Hepatic stellate cell (primary cell): ENCODE data around the gene ST6GALNAC4.

Experiments used
- DNase-seq: peaks from one replicate; pipeline ENCODE4 v3.0.0; 2011; ENCODE audit warnings: low spot score

The ST6GALNAC4 gene

DNA sequence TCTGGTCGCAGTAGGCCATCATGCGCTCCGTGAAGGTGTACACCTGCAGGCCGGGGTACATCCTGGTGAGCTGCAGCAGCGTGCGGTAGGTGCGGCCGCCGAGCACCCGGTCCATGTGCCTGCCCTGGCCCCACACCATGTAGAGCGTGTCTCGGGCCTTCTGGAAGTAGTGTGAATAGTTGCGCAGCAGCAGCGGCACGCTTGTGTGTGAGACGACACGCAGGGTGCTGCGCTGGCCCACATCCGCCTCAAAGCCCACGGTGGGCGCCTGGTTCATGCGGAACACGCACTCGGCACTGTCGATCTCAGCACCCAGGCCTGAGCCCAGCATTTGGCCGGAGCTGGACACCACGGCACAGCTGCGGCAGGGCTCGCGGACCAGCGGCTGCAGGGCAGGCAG is 4.5 kb downstream of the ST6GALNAC4 start:
- DNase-seq = no peak

DNA sequence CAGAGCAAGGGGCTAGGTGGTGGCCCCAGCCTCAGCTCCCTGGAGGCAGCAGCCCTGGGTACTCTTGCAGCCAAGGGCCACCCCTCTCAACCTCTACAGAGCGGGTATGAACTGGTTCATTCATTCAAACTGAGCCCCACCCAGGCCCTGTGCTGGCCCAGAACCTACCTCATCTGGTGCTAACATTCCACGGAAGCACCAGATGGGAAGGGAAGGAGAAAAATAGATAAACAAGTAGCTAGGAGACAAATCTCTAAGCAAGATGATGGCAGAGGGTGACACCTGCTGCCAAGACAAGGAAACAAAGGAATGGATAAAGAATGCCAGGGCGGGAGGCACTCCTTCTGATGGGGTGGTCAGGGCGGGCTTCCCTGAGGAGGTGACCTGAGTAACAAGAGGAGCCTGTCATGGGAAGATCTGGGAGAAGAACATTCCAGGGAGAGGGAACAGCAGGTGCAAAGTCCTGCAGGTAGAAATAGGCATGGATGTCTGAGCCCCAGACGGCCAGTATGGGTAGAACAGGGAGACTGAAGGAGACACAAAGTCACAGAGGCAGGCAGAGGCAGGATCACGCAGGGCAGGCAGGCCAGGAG is 6.1 kb downstream of the ST6GALNAC4 start:
- no peak for DNase-seq

DNA sequence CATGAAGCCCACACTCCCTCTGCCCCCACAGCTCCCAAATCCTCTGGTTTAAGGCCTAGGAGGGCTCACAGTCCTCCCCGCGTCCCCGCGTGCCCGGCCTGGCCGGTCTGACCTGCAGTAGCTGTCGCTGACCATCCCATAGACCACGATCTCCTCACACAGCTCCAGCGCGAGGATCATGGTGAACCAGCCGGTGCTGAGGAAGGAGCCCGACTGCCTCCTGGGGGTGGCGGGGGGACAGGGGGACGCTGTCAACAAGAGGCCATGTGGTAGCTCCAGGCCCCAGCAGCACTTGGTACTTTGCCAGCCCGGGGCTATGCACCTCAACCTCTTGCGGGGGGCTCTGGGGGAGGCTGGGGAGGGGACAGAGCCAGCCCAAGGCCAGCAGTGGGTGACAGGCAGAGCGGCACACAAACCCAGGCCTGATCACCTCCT is 7.0 kb downstream of the ST6GALNAC4 start:
- no peak for DNase-seq

DNA sequence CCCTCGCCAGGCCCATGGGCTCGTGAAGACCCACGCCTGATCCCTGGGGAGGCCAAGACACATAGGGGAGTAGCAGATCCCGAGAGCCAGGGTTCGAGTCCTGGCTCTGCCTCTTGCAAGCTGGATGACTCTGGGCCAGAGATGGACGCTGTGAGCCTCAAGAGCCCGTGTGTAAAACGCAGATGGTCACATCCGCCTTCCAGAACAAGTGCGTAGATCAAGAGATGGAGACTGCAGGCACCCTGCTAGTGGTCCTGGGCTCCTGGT is 8.2 kb downstream of the ST6GALNAC4 start:
- DNase-seq = no peak

DNA sequence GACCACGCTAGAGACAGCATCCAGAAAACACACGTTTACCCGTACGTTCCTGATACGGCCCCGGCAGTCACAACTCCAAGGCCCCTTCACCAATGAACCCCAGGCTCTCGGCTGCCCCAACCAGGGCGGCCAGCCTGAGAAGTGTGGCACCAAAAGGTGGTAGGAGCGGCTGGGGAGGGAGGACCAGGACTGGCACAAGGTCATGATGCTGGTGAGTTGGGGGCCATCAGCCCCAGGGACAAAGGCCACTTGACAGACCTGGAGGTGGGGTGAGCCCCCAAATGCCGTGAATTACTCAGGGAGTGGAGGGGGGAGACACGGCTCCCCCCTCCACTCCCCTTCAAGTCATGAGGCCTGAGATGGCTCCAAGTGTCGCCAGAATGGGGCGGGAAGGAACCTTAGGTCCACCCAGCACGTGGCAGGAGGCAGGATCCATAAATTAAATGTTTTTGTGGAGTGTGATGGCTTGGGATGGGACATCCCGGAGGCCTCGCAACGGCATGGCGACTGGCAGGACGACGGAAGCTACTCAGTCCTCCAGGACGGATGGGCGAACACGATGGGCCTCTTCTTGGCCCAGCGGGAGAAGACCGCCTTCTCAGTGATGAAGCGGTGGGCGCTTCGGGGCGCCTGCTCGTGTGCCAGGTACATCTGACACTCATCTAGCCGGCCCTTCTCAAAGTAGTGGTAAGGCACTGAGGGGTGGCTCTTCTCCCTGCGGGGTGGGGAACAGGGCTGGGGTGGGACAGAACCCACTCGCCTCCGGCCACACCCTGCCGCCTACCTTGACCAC is 8.8 kb downstream of the ST6GALNAC4 start:
- no peak for DNase-seq

GRCh38 chr9:127905788-127906191 is 11.1 kb downstream of the ST6GALNAC4 start:
- no peak for DNase-seq

DNA sequence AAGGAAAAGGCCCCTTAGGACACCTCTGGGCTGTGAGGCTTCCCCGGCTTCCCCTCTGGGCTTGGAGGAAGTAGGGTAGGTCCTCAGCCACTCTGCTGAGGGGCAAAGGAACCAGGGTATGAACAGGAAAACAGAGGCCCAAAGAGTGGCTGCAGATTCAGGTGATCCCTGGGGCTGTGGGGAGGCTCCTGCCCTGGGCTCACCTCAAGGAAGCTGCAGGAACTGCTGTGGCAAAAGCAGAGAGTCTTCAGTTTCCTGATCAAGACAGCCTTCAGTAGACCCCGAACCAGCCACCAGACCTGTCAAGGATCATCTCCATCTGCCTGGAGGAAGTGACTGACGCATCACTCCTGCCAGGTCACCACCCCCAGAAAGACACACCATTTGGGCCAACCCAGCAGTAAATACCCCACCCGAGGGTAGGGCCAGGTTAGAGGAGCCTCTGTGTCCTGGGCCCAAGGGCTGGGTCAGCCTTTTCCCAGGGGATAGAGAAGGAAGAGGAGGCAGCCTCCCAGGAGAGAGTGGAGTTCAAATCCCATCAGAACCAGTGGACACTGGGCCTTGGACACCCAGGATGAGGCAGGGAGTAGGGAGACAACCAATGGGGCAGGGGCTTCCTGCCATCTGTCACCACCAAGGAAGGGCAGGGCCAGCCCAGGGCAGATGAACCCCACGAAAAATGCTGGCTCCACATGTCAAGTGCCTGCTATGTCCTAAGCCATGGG is 11.7 kb downstream of the ST6GALNAC4 start:
- no peak for DNase-seq

- DNase-seq = no peak
Measured at GRCh38 chr9:127904561-127905003, 12.3 kb downstream of the ST6GALNAC4 start.

DNA sequence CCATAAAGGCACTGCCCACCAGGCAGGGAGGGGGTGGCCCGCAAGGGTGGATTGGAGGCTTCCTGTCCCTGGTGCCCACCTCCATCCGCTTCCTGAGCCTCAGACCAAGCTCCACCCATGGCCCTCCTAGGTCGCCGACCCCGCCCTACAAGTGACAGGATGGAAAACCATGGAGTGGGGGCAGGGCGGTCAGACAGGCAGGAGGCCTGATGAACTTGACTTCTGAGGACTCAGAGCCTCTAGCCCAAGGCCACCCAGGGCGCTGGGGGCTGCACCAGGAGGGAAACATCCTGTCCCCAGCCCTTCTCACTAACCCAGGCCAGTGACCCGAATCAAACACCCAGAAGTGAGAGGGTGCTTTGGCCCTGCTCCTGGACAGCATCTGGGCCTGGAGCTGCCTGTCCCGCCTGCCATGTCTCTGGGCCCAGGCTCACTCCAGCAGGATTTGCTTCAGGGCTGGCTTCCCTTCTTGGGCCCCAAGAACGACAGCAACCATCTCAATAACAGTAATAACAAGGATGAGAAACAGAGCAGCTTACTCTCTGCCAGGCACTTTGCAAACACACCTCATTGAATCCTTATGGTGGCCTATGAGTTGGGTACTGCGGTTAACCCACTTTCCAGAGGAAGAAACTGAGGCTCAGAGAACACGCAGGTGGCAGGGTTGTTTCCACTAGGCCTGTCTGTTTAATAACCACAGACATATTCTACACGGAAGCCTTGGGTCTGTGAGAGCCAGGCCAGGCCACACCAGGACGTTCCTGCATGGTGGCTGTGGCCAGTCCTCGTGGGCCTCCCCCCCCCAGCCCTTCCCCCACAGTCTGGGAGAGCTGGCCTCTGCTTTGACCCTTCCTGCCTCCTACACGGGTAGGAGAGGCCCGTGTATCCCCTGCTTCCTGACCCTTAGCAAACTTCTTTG is 13.0 kb downstream of the ST6GALNAC4 start:
- no peak for DNase-seq

GRCh38 chr9:127899128-127899943 is 17.5 kb downstream of the ST6GALNAC4 start, which contains the start of gene ST6GALNAC6:
TSS of gene ST6GALNAC6 (minus strand) at chr9:127899603. CDS start at chr9:127897981, 1,622 bp downstream.
- DNase-seq = peak; percentile 89

- peak; percentile 91 for DNase-seq
Measured at GRCh38 chr9:127898433-127899127, 18.3 kb downstream of the ST6GALNAC4 start.

GRCh38 chr9:127897193-127897692 is 19.6 kb downstream of the ST6GALNAC4 start:
- DNase-seq = peak; percentile 94

- DNase-seq = no peak
Measured at GRCh38 chr9:127896395-127897192, 20.2 kb downstream of the ST6GALNAC4 start.

DNA sequence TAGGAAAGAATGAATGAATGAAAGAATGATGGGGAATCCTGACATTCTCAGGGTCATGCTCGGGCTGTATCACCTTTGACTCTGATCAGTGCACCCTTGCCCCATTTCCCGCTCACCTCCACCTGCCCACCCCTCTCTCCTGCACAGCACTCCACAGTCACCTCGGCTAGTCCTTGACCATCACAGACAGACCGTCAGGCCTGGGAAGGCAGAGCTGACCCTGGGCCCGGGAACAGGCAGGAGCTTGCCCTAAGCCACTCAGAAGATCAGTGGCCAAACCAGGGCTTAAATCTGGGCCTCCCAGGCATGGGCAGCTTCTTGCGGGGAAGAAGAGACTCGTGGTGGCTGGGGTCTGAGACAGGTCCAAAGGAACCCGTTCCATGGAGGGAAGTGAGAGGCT is 21.0 kb downstream of the ST6GALNAC4 start:
- no peak for DNase-seq

DNA sequence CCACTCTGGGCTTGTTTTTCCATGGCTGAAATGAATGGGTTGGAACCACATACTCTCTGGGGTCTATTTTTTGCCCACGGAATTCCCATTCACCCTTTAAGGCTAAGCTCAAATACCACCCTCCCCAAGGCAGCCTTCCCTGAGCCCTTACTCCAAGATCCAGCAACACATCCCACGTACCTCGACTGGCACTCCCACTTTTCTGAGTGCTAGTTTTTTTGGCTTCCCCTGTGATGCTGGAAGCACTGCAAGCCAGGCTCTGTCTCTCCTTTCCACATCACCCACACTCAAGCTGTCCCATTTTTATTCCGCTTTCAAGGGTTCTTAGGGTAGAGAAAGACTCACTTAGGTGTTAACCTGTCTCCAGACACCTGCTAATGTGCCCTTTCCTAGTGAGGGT is 23.4 kb downstream of the ST6GALNAC4 start:
- no peak for DNase-seq

GRCh38 chr9:127892831-127893230 is 24.0 kb downstream of the ST6GALNAC4 start:
- no peak for DNase-seq

DNA sequence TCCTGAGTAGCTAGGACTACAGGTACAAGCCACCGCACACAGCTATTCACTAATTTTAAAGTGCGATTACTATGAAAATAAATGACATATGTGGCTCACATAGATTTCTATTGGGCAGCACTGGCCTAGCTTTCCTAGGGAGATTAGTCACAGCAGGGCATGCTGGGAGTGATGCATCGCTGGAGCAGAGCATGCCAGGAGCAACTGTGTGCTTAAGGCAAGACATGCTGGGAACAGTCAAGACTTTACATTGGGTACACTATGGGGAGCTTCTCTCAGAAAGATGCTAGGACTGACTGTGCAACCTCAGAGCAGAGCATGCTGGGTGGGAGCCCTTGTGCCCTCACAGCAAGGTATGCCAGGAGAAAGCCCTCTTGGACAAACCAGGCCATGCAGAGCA is 26.8 kb downstream of the ST6GALNAC4 start:
- DNase-seq = no peak

DNA sequence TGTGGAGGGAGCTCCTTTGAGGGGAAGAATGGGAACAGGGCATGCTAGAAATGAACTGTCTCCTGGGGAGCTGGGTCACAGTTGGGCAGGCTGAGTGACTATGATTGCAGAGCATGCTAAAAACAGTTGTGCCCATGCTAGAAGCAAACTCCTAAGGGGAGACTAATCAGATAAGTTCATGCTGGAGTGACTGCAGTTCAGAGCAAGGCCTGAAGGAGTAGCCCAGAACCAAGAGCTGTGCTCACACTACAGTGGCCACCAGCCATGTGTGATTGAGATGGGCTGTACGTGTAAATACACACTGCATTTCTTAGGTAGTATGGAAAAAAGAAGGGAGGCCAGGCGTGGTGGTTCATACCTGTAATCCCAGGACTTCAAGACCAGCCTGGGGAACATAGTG is 29.0 kb downstream of the ST6GALNAC4 start:
- no peak for DNase-seq

- DNase-seq = no peak
Measured at GRCh38 chr9:127886401-127886972, 30.4 kb downstream of the ST6GALNAC4 start.
